ENCODE measurements around the gene CIC. TPM values are rescaled to one million over a fixed set of nuclear protein-coding genes. Genes with fewer than 3 reads are reported as not detected.

CIC gene
- total and polyA plus RNA-seq, 9 of the 15 experiments (the other 6 are each of a cell fraction or from before 2014, with no cell fraction given): 0.07 to 44.7 (median 8.6) TPM

DNA sequence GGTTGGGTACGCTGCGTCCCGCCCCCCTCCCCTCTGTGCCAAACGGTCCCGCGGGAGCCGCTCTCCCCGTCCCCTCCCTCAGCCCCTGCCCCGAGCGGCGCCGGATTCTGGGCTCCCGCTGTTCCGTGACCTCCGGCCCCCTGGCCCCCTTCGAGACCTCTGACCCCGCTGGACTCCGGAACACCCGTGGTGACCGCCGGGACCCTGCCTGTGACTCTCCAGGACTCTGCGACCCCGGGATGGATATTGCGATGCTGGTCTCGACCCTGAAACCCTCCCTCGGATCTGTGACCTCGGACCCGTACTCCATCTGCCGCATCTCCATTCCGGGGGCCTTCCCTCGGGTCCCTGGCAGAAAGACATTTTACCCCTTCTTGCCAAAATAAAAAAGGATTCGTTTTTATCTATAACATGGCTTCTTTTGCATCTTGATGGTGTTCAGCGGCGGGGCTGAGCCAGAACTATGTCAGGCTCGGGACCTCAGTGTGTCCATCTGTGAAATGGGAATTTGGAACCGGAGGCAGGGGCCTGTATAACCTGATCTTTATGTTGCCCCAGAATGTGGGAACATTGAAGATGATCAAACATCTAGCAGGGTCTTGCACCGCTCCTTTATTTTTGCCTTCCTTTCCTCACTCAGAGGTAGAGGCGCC is 55.7 kb downstream of the CIC start (continued):
- TF ChIP-seq, protein P1, sequence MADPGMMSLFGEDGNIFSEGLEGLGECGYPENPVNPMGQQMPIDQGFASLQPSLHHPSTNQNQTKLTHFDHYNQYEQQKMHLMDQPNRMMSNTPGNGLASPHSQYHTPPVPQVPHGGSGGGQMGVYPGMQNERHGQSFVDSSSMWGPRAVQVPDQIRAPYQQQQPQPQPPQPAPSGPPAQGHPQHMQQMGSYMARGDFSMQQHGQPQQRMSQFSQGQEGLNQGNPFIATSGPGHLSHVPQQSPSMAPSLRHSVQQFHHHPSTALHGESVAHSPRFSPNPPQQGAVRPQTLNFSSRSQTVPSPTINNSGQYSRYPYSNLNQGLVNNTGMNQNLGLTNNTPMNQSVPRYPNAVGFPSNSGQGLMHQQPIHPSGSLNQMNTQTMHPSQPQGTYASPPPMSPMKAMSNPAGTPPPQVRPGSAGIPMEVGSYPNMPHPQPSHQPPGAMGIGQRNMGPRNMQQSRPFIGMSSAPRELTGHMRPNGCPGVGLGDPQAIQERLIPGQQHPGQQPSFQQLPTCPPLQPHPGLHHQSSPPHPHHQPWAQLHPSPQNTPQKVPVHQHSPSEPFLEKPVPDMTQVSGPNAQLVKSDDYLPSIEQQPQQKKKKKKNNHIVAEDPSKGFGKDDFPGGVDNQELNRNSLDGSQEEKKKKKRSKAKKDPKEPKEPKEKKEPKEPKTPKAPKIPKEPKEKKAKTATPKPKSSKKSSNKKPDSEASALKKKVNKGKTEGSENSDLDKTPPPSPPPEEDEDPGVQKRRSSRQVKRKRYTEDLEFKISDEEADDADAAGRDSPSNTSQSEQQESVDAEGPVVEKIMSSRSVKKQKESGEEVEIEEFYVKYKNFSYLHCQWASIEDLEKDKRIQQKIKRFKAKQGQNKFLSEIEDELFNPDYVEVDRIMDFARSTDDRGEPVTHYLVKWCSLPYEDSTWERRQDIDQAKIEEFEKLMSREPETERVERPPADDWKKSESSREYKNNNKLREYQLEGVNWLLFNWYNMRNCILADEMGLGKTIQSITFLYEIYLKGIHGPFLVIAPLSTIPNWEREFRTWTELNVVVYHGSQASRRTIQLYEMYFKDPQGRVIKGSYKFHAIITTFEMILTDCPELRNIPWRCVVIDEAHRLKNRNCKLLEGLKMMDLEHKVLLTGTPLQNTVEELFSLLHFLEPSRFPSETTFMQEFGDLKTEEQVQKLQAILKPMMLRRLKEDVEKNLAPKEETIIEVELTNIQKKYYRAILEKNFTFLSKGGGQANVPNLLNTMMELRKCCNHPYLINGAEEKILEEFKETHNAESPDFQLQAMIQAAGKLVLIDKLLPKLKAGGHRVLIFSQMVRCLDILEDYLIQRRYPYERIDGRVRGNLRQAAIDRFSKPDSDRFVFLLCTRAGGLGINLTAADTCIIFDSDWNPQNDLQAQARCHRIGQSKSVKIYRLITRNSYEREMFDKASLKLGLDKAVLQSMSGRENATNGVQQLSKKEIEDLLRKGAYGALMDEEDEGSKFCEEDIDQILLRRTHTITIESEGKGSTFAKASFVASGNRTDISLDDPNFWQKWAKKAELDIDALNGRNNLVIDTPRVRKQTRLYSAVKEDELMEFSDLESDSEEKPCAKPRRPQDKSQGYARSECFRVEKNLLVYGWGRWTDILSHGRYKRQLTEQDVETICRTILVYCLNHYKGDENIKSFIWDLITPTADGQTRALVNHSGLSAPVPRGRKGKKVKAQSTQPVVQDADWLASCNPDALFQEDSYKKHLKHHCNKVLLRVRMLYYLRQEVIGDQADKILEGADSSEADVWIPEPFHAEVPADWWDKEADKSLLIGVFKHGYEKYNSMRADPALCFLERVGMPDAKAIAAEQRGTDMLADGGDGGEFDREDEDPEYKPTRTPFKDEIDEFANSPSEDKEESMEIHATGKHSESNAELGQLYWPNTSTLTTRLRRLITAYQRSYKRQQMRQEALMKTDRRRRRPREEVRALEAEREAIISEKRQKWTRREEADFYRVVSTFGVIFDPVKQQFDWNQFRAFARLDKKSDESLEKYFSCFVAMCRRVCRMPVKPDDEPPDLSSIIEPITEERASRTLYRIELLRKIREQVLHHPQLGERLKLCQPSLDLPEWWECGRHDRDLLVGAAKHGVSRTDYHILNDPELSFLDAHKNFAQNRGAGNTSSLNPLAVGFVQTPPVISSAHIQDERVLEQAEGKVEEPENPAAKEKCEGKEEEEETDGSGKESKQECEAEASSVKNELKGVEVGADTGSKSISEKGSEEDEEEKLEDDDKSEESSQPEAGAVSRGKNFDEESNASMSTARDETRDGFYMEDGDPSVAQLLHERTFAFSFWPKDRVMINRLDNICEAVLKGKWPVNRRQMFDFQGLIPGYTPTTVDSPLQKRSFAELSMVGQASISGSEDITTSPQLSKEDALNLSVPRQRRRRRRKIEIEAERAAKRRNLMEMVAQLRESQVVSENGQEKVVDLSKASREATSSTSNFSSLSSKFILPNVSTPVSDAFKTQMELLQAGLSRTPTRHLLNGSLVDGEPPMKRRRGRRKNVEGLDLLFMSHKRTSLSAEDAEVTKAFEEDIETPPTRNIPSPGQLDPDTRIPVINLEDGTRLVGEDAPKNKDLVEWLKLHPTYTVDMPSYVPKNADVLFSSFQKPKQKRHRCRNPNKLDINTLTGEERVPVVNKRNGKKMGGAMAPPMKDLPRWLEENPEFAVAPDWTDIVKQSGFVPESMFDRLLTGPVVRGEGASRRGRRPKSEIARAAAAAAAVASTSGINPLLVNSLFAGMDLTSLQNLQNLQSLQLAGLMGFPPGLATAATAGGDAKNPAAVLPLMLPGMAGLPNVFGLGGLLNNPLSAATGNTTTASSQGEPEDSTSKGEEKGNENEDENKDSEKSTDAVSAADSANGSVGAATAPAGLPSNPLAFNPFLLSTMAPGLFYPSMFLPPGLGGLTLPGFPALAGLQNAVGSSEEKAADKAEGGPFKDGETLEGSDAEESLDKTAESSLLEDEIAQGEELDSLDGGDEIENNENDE (IDR thresholded peaks at IDR 0.05; ENCODE audit: low read depth, low read length): no peak
- peak; percentile 22 to 73; a peak in 3 of 4 replicates for TF ChIP-seq KDM1A (IDR thresholded peaks at IDR 0.05)
- no peak for TF ChIP-seq ZNF23 (CRISPR knock-in tag; IDR thresholded peaks at IDR 0.05)
- TF ChIP-seq DPF2 (IDR thresholded peaks at IDR 0.05): peak; percentile 49; the same call in 1 of the 2 replicates
- no peak for TF ChIP-seq MYNN (IDR thresholded peaks at IDR 0.05)
- no peak for TF ChIP-seq MYNN (CRISPR knock-in tag; IDR thresholded peaks at IDR 0.05)
